Upper lobe of right lung (tissue), 1 donor: ENCODE results near the gene CEPT1. TPM values are rescaled to one million over a fixed set of nuclear protein-coding genes. Genes with fewer than 3 reads are reported as not detected.
A peak's percentile ranks its signal among the peaks of the same experiment; 100 is the strongest.

Source experiments
- ATAC-seq: fragments of 200-7000 bp; cut with Tn5 transposase; one replicate; pipeline ENCODE4 v1.9.1; 2020; ENCODE audit warnings: mild to moderate bottlenecking, moderate library complexity
- DNase-seq: peaks from one replicate; pipeline ENCODE4 v3.0.0-alpha.2; 2020
- H3K27ac ChIP-seq: fragments of 200-600 bp; one replicate; pipeline ENCODE4 v1.8.0; 2022
- H3K27me3 ChIP-seq: fragments of 200-600 bp; one replicate; pipeline ENCODE4 v1.8.0; 2022; ENCODE audit warnings: mild to moderate bottlenecking
- H3K36me3 ChIP-seq: fragments of 200-600 bp; one replicate; pipeline ENCODE4 v1.8.0; 2022
- H3K4me1 ChIP-seq: fragments of 200-600 bp; one replicate; pipeline ENCODE4 v1.8.0; 2022
- H3K4me3 ChIP-seq: fragments of 200-600 bp; one replicate; pipeline ENCODE4 v1.8.0; 2022; ENCODE audit warnings: mild to moderate bottlenecking
- H3K9me3 ChIP-seq: fragments of 200-600 bp; one replicate; pipeline ENCODE4 v1.8.0; 2022
- CTCF ChIP-seq: fragments of 200-600 bp; IDR thresholded peaks from one replicate; pipeline ENCODE4 v1.8.0; 2022; ENCODE audit warnings: antibody characterized with exemption
- intact Hi-C: fragments of 100-400 bp; cut with DNase I; formaldehyde crosslinking; loops from one replicate; pipeline ENCODE4 v1.11.0; 2022
- total RNA-seq: library from RNA; stranded (reverse); fragmentation: NEBNext Ultra II Directional; extraction: Animal tissue kit (Norgen Biotek cat#: 25700); gene quantifications from one replicate; pipeline ENCODE4 v1.2.1, GENCODE V29; 2021
- donor health status: DM: no; HTN: yes; CAD: no; lungs with severe emphysema.

Gene CEPT1
- total RNA-seq, 1 donor from 2014 or later: 57.6 TPM

GRCh38 chr1:111203681-111204200 lies 63.7 kb downstream of the CEPT1 start:
- intact Hi-C loops: no loop called here
- no peaks in the 10 kb centered on the region for H3K9me3 ChIP-seq
- peak overlapping the region; percentile 75 for H3K4me3 ChIP-seq
- ATAC-seq (peak; percentile 85), DNase-seq (peak; percentile 97)
- peak overlapping the region; percentile 93 for H3K27ac ChIP-seq
- peaks cover 45% of the 10 kb centered on the region for H3K4me1 ChIP-seq
- TF ChIP-seq CTCF: no peak
- H3K27me3 ChIP-seq: no peaks in the 10 kb centered on the region
- H3K36me3 ChIP-seq: no peaks in the 10 kb centered on the region

GRCh38 chr1:111204201-111204982 lies 64.4 kb downstream of the CEPT1 start:
- no peaks in the 10 kb centered on the region for H3K27me3 ChIP-seq
- H3K36me3 ChIP-seq: no peaks in the 10 kb centered on the region
- H3K9me3 ChIP-seq: no peaks in the 10 kb centered on the region
- peak; percentile 94 for DNase-seq
- peak overlapping the region; percentile 93 for H3K27ac ChIP-seq
- peak; percentile 8 for TF ChIP-seq CTCF
- intact Hi-C loops: no loop called here
- H3K4me3 ChIP-seq: peak overlapping the region; percentile 75
- H3K4me1 ChIP-seq: peaks cover 44% of the 10 kb centered on the region
- ATAC-seq: peak; percentile 83

GRCh38 chr1:111204983-111205713 lies 65.1 kb downstream of the CEPT1 start:
- peaks cover 39% of the 10 kb centered on the region for H3K4me1 ChIP-seq
- H3K27ac ChIP-seq: peak overlapping the region; percentile 93
- TF ChIP-seq CTCF: no peak
- intact Hi-C loops: no loop called here
- DNase-seq: no peak
- no peaks in the 10 kb centered on the region for H3K36me3 ChIP-seq
- peak overlapping the region; percentile 75 for H3K4me3 ChIP-seq
- no peak for ATAC-seq
- no peaks in the 10 kb centered on the region for H3K27me3 ChIP-seq
- H3K9me3 ChIP-seq: no peaks in the 10 kb centered on the region

GRCh38 chr1:111205714-111206050 lies 65.7 kb downstream of the CEPT1 start:
- Histone ChIP-seq H3K27ac (peak overlapping the region; percentile 47), H3K9me3 (no peaks in the 10 kb centered on the region), H3K4me1 (peaks cover 33% of the 10 kb centered on the region), H3K36me3 (no peaks in the 10 kb centered on the region), H3K27me3 (no peaks in the 10 kb centered on the region), H3K4me3 (no peak overlapping the region)
- DNase-seq (no peak), ATAC-seq (no peak)
- TF ChIP-seq CTCF: no peak
- intact Hi-C loops: no loop called here

GRCh38 chr1:111208921-111209320 lies 68.9 kb downstream of the CEPT1 start:
- Histone ChIP-seq H3K4me1 (peaks cover 11% of the 10 kb centered on the region), H3K27ac (no peak overlapping the region), H3K9me3 (no peaks in the 10 kb centered on the region), H3K4me3 (no peak overlapping the region), H3K27me3 (no peaks in the 10 kb centered on the region), H3K36me3 (no peaks in the 10 kb centered on the region)
- DNase-seq (no peak), ATAC-seq (no peak)
- intact Hi-C loops: no loop called here
- no peak for TF ChIP-seq CTCF
